Measurements from ENCODE around the gene RPL10. TPM values are rescaled to one million over a fixed set of nuclear protein-coding genes. Genes with fewer than 3 reads are reported as not detected.

RPL10 gene
- total RNA-seq, 8 experiments from 2014 or later = 1,839 to 5,261 (median 3,045) TPM

DNA sequence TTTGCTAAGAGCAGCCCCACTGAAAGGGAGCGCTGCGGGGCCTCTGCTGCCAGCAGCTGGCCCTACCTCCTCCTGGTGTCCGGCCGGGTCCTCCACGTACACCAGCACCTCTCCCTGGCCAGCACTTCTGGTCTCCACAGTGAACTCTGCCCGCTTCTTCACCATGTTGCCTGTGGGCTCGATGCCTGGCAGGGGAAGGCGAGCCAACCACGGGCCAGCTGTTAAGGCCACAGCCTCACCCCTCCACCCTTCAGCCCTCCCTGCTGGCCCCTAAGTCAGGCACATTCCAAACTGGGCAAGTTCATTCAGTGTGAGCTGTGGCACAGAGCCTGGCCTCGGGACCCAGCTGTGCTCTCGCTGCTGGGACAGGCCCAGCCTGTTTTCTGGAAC is 31.5 kb upstream of the RPL10 start:
- H3K4me1 ChIP-seq (replicated peaks in 1 of 2) = peaks cover 6 to 7% of the 10 kb centered on the region in 2 donors
- in situ Hi-C loops (cut with MboI; ENCODE audit: low pct_unique_long_range_greater_than_20kb in 2 of 9, low sequenced_read_pairs in 9 of 9, unreplicated experiment in 9 of 9) = no loop called here
- no peak overlapping the region for H3K27ac ChIP-seq
- no CpG with 5 or more reads among the region's 11 CpGs for WGBS, 10 experiments
- no peak for ATAC-seq (replicated peaks in 6 of 8)
- no peak overlapping the region for H3K4me3 ChIP-seq

GRCh38 chrX:154367474-154368308 is 30.5 kb upstream of the RPL10 start:
- no peak for ATAC-seq (replicated peaks in 6 of 8)
- Histone ChIP-seq H3K4me3 (no peak overlapping the region), H3K4me1 (replicated peaks in 1 of 2) (peaks cover 13 to 14% of the 10 kb centered on the region in 2 donors), H3K27ac (no peak overlapping the region)
- in situ Hi-C loops (cut with MboI; ENCODE audit: low pct_unique_long_range_greater_than_20kb in 2 of 9, low sequenced_read_pairs in 9 of 9, unreplicated experiment in 9 of 9) = no loop called here
- 87 to 100% methylated on average over 1 to 6 of the region's 31 CpGs; no CpG with 5 or more reads in 8 of the 10 experiments for WGBS, 10 experiments

GRCh38 chrX:154368630-154369448 is 29.3 kb upstream of the RPL10 start:
- peak overlapping the region; percentile 51 to 88 (median 80) for H3K4me3 ChIP-seq
- H3K4me1 ChIP-seq (replicated peaks in 1 of 2) = peaks cover 16 to 22% of the 10 kb centered on the region in 2 donors
- in situ Hi-C loops (cut with MboI; ENCODE audit: low pct_unique_long_range_greater_than_20kb in 2 of 9, low sequenced_read_pairs in 9 of 9, unreplicated experiment in 9 of 9) = no loop called here
- peak overlapping the region; percentile 97 to 98 for H3K27ac ChIP-seq
- no CpG with 5 or more reads among the region's 16 CpGs for WGBS, 10 experiments
- peak; percentile 37 to 63 (median 50) for ATAC-seq (replicated peaks in 6 of 8)

DNA sequence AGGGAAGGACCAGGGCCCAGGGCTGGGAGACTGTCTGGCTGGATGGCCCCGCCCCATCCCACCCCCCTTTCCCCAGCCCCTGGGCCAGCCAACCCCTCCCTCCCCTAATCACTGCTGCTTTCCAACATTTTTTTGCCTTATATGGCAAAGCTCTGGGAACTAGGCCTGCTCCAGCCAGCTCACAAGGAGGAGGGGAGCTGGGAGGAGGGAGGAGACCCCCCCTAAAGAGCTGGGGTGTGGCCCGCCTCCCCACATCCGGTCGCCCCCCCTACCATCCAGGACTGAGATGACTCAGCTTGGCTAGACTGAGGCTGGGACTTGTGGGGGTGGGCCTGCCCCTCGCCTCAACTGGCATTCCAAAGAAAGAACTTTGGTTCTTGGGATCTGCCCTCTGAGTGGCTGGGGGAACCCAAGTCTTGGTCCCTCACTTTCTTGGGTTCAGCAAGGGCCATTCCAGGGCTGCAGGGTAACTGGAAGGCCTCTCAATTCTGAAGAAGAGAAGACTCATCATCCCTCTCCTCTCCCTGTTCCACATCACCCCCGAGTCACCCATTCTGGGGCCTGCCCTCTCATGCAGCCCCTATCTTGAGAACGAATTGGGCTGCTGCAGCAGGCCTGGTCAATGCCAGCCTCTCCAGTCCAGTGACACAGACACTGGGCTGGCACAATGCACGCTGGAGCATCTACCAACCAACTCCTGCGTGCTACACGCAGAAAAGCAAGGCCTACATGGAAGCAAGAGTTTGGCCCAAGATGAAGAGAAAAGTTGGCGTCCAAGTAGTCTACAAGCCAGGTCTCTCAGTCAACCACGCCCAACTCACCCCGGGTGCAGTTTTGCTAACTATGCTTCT is 28.5 kb upstream of the RPL10 start:
- in situ Hi-C loops (cut with MboI; ENCODE audit: low pct_unique_long_range_greater_than_20kb in 2 of 9, low sequenced_read_pairs in 9 of 9, unreplicated experiment in 9 of 9) = no loop called here
- Histone ChIP-seq H3K27ac (peak overlapping the region; percentile 97 to 98), H3K4me1 (replicated peaks in 1 of 2) (peaks cover 16 to 26% of the 10 kb centered on the region in 2 donors), H3K4me3 (peak overlapping the region; percentile 51 to 88 (median 80))
- 0% methylated on average over 1 of the region's 13 CpGs; no CpG with 5 or more reads in 9 of the 10 experiments for WGBS, 10 experiments
- peak; percentile 11 to 59 (median 49) for ATAC-seq (replicated peaks in 6 of 8)

- no CpG with 5 or more reads among the region's 63 CpGs for WGBS, 10 experiments
- peak overlapping the region; percentile 51 to 88 (median 80) for H3K4me3 ChIP-seq
- peak in 3 of 8 experiments; percentile 0 for ATAC-seq (replicated peaks in 6 of 8)
- peaks cover 16 to 26% of the 10 kb centered on the region in 2 donors for H3K4me1 ChIP-seq (replicated peaks in 1 of 2)
- in situ Hi-C loops (cut with MboI; ENCODE audit: low pct_unique_long_range_greater_than_20kb in 2 of 9, low sequenced_read_pairs in 9 of 9, unreplicated experiment in 9 of 9) = no loop called here
- H3K27ac ChIP-seq = peak overlapping the region; percentile 97 to 98
Observed at GRCh38 chrX:154370300-154371016, 27.7 kb upstream of the RPL10 start.

DNA sequence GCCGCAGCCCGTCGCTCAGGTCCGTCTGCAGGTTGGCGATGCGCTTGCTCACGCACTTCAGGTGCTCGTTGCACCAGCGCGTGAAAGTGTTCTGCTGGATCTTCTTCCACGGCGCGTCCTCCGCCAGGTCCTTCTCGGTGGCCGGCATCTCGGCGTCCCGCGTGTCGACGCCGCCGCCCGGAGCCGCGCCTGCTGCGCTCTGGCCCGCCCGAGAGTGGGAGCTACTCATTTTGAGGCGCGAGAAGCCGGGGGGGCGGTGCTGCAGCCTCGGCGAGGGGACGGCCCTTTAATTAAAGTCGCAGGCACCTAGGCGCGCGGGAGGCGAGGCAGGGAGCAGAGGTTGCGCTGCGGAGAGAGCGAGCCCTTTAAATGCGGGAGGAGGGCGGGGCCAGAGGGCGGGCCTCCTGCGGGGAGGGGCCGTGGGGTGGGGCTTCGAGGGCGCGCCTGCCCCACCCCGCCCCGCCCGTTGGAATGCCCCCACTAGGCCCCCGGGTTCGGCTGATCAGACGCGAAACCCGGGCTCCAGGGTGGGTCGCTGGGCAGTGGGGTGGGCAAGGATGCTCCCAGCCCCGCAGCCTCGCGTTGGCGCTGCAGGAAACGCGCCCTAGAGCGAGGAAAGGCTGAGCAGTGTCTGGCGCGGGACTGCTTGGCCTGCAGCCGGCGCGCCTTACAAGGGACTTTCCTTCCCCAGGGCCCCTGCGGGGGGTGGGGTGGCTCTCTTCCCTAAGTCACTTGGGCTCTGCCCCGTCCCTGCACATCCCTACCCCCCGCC is 27.0 kb upstream of the RPL10 start:
- Histone ChIP-seq H3K4me3 (peak overlapping the region; percentile 51 to 88 (median 80)), H3K4me1 (replicated peaks in 1 of 2) (peaks cover 16 to 26% of the 10 kb centered on the region in 2 donors), H3K27ac (peak overlapping the region; percentile 97 to 98)
- no CpG with 5 or more reads among the region's 77 CpGs for WGBS, 10 experiments
- ATAC-seq (replicated peaks in 6 of 8) = peak; percentile 18 to 66 (median 58)
- in situ Hi-C loops (cut with MboI; ENCODE audit: low pct_unique_long_range_greater_than_20kb in 2 of 9, low sequenced_read_pairs in 9 of 9, unreplicated experiment in 9 of 9) = no loop called here

DNA sequence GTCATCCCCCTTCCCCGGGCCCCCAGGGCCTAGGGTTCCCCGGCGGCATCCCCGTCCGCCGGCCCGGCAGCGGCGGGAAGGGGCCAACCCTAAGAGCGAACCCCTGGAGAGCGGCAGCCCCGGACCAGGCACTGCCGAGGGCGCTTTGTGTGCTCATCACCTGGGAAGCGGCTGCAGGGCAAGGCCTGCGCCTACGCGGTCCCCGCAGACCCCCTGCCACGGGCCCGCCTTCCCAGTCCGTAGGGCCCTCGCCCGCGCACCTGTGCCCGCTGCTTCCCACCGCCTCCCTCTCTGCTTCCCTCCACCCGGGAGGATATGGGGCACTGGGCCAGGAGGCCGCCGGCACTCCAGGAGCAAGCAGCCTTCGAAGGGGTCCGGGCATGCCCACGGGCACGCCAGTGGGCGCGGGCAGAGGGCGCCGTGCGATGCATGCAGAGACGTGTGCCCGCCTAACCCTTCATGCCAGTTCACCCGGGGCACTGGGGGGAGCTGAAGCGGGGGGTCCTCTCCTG is 26.3 kb upstream of the RPL10 start:
- H3K27ac ChIP-seq = peak overlapping the region; percentile 37 to 79
- peaks cover 16 to 26% of the 10 kb centered on the region in 2 donors for H3K4me1 ChIP-seq (replicated peaks in 1 of 2)
- H3K4me3 ChIP-seq = peak overlapping the region; percentile 51 to 88 (median 80)
- WGBS, 10 experiments = no CpG with 5 or more reads among the region's 43 CpGs
- in situ Hi-C loops (cut with MboI; ENCODE audit: low pct_unique_long_range_greater_than_20kb in 2 of 9, low sequenced_read_pairs in 9 of 9, unreplicated experiment in 9 of 9) = no loop called here
- ATAC-seq (replicated peaks in 6 of 8) = no peak

DNA sequence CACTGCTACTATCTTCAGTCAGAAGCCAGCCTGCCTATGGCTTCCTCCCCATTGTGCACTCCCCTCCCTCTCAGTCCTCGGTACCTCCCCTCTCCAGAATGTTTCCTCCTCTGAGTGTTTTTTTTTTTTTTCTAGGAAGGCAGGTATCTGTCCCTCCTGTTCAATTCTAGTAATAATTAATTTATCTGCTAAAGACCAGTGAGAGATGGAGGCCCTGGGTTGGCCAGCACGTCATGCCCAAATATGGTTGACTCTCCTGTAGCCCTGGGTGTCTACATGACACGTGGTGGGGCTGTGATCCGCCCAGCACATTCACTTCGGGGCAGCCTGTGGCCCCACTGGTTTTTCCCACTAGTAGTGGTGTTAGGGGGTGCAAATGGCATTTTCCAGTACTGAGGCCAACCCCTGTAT is 25.6 kb upstream of the RPL10 start:
- Histone ChIP-seq H3K27ac (no peak overlapping the region), H3K4me1 (replicated peaks in 1 of 2) (peaks cover 18 to 30% of the 10 kb centered on the region in 2 donors), H3K4me3 (no peak overlapping the region)
- in situ Hi-C loops (cut with MboI; ENCODE audit: low pct_unique_long_range_greater_than_20kb in 2 of 9, low sequenced_read_pairs in 9 of 9, unreplicated experiment in 9 of 9) = no loop called here
- no peak for ATAC-seq (replicated peaks in 6 of 8)
- WGBS, 10 experiments = 40% methylated on average over 1 of the region's 5 CpGs; no CpG with 5 or more reads in 9 of the 10 experiments

DNA sequence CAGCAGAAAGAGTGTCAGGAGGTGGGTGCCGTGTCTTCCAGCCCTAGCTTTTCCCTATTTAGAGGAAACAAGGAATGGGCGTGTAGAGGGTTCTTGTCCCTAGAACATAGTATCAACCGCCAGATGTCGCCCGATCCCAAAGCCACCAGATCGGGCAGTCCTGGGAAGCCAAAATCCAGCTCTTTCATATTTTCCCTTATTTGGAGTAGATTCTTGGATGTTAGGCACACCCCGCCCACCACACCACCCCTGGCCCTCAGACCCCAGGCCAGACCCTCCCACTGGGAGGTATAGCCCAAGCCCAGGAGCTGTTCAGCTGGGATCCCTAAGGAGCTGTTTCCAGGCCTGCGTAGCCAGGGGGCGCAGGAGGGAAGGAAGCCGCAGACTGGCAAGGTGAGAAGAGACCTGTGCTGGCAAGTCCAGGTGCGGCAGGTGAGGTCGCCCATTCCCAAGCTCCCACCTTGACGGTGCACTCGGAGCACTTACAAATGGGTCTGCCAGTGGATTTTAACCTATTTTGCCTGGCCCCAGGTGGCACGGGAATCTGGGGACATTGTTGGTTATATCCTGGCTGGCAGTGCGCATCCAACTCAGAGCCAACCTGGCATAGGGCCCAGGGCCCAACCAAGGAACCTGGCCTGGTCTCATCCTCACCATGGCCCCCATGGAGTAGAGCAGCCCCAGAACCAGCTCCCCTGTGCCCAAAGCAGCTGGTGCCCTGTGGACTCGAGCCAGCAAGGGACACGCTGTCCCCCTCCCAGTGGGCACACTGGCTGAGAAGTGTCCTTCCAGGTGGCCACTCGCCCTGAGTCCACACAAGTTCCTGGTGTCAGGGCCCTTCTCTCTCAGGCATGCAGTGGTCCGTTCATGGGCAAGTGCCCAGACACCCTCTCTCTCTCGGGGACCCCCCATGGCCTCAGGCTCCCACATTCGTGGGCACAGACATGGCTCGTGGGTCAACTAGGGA is 24.6 kb upstream of the RPL10 start:
- Histone ChIP-seq H3K4me3 (peak overlapping the region; percentile 20 to 36 (median 29)), H3K27ac (peak overlapping the region in 1 of 2 donors; percentile 8), H3K4me1 (replicated peaks in 1 of 2) (peaks cover 20 to 30% of the 10 kb centered on the region in 2 donors)
- in situ Hi-C loops (cut with MboI; ENCODE audit: low pct_unique_long_range_greater_than_20kb in 2 of 9, low sequenced_read_pairs in 9 of 9, unreplicated experiment in 9 of 9) = no loop called here
- 0% methylated on average over 1 of the region's 23 CpGs; no CpG with 5 or more reads in 9 of the 10 experiments for WGBS, 10 experiments
- peak in 4 of 8 experiments; percentile 1 to 11 (median 4) for ATAC-seq (replicated peaks in 6 of 8)

DNA sequence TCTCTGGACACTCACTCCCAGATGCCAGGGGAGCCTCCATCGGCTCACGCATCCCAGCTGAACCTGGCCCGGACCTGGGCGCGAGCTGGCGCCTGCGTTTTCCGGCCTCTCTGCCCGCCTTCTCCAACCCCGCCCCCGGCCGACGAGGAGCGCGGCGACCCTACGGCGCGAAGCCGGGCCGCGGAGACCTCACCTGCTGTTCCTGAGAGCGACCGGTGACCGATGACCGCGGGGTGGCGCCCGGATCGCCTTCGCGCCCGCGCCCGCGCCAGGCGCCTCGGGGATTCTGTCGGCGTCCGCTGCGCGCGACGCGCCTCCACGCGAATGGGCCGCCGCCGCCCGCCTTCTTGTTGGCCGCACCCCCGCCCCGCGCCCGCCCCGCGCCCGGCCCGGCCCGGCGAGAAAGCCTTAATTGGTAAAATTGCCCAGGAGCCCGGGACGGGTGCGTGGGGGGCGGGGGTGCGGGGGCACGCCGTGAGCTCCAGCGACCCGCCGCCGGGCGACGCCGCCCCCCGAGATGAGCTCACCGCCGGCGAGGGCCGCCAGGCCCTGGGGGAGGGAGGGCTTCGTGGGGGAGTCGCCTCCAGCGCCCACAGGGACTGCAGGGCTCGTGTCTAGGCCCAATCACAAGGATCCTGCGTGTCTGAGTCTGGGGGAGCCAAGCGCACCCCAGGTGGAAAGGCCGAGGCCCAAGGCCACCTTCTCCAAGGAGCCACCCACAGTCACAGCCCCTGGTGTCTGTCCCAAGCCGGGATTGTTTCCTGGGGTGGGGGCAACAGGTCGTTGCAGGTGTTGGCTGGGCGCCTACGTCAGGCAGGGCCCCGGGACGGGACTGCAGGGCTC is 23.6 kb upstream of the RPL10 start, which contains the start of gene FLNA:
Gene FLNA (minus strand): TSS at position 322 of the 843 bp plus-strand sequence. CDS start 3,389 bp downstream, outside the sequence.
- 40% methylated on average over 1 of the region's 95 CpGs; no CpG with 5 or more reads in 9 of the 10 experiments for WGBS, 10 experiments
- ATAC-seq (replicated peaks in 6 of 8) = no peak
- peak within 1 kb of the TSS in 1 of 2 donors; percentile 8 for H3K27ac ChIP-seq
- peaks cover 17 to 29% of the 10 kb centered on the region in 2 donors for H3K4me1 ChIP-seq (replicated peaks in 1 of 2)
- in situ Hi-C loops (cut with MboI; ENCODE audit: low pct_unique_long_range_greater_than_20kb in 2 of 9, low sequenced_read_pairs in 9 of 9, unreplicated experiment in 9 of 9) = no loop called here
- H3K4me3 ChIP-seq = peak within 1 kb of the TSS; percentile 20 to 36 (median 29)
